ENCODE results near the gene QRICH2.

QRICH2 gene

GRCh38 chr17:76251478-76252039 lies 56.5 kb downstream of the QRICH2 start:
- Histone ChIP-seq H3K4me3 (ENCODE audit: low read length) (no peak overlapping the region), H3K27ac (ENCODE audit: low read length) (no peak overlapping the region), H3K4me1 (ENCODE audit: low read length) (peaks cover 28% of the 10 kb centered on the region), H3K4me2 (ENCODE audit: low read depth, low read length) (no peak overlapping the region), H3K9me2 (replicated peaks; ENCODE audit: insufficient read depth, low read length) (no peaks in the 10 kb centered on the region), H4K20me1 (ENCODE audit: insufficient read depth, low read length) (no peaks in the 10 kb centered on the region), H3K9me3 (replicated peaks; ENCODE audit: insufficient read depth, low read length) (no peaks in the 10 kb centered on the region), H2AFZ (ENCODE audit: low read length) (no peak overlapping the region), H3K36me3 (replicated peaks; ENCODE audit: insufficient read depth, low read length) (no peaks in the 10 kb centered on the region), H3K27me3 (replicated peaks; ENCODE audit: insufficient read depth, low read length) (no peaks in the 10 kb centered on the region), H3K79me2 (ENCODE audit: low read length) (no peaks in the 10 kb centered on the region), H3F3A (ENCODE audit: insufficient read depth, low read length) (peaks cover 17% of the 10 kb centered on the region), H3K9ac (ENCODE audit: low read length) (no peak overlapping the region)
- no peak for DNase-seq
- TF ChIP-seq EZH2phosphoT487 (IDR thresholded peaks at IDR 0.05; ENCODE audit: low read length) (no peak), CTCF (IDR thresholded peaks at IDR 0.05; ENCODE audit: low read length) (no peak), EZH2 (optimal IDR thresholded peaks at IDR 0.05; ENCODE audit: low read depth, low read length) (no peak)

DNA sequence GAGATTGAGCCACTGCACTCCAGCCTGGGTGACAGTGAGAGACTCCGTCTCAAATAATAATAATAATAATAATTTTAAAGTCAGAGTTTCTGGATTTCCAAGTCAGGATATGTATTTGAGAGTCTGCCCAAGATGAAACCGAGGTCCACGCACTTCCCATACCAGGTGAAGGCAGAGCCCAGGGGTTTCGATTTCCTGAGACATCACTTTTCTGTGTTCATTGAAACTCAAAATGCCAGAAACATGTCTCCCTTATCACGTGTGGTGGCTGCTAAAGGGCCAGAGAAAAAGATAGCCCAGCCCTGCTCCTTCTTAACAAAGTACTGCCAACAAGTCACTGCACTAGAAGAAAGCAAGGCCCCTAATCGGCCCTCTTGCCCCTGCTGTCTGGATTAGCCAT lies 57.9 kb downstream of the QRICH2 start:
- Histone ChIP-seq H3K4me1 (ENCODE audit: low read length) (peaks cover 39% of the 10 kb centered on the region), H3K9me2 (replicated peaks; ENCODE audit: insufficient read depth, low read length) (no peaks in the 10 kb centered on the region), H3K4me2 (ENCODE audit: low read depth, low read length) (peak overlapping the region; percentile 69), H3K27me3 (replicated peaks; ENCODE audit: insufficient read depth, low read length) (no peaks in the 10 kb centered on the region), H3K27ac (ENCODE audit: low read length) (peak overlapping the region; percentile 74), H4K20me1 (ENCODE audit: insufficient read depth, low read length) (no peaks in the 10 kb centered on the region), H3K4me3 (ENCODE audit: low read length) (no peak overlapping the region), H3K79me2 (ENCODE audit: low read length) (no peaks in the 10 kb centered on the region), H3K36me3 (replicated peaks; ENCODE audit: insufficient read depth, low read length) (no peaks in the 10 kb centered on the region), H3K9ac (ENCODE audit: low read length) (peak overlapping the region; percentile 32; the same call in 1 of the 2 replicates), H3F3A (ENCODE audit: insufficient read depth, low read length) (peaks cover 28% of the 10 kb centered on the region), H2AFZ (ENCODE audit: low read length) (peak overlapping the region; percentile 68), H3K9me3 (replicated peaks; ENCODE audit: insufficient read depth, low read length) (no peaks in the 10 kb centered on the region)
- TF ChIP-seq EZH2 (optimal IDR thresholded peaks at IDR 0.05; ENCODE audit: low read depth, low read length): no peak
- no peak for TF ChIP-seq EZH2phosphoT487 (IDR thresholded peaks at IDR 0.05; ENCODE audit: low read length)
- TF ChIP-seq CTCF (IDR thresholded peaks at IDR 0.05; ENCODE audit: low read length): no peak
- DNase-seq: peak; percentile 67

DNA sequence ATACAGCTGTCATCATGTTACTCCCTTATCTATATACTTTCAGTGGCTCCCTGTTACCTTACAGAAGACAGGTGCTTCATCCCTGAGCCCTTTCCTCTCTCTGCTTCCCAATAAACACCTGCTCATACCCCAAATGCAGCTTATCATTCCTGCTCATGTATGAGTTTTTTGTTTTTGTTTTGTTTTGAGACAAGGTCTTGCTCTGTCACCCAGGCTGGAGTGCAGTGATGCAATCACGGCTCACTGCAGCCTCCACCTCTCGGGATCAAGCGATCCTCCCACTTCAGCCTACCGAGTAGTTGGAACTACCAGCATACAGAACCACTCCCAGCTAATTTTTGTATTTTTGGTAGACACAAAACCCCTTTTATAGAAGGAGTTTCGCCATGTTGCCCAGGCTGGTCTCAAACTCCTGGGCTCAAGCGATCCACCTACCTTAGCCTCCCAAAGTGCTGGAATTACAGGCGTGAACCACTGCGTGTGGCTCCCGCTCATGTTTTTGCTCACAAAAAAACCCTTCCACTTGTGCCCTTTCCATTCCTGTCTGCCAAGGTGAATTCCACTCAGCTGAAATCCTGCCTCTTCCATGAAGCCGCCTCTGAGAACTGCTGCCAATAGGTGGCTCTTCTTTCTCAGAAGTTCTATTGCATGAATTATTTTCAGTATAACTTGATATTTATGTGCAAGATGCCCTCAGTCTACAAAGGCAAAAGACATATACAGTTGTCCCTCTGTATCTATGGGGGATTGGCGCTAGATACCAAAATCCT lies 59.9 kb downstream of the QRICH2 start:
- Histone ChIP-seq H3K79me2 (ENCODE audit: low read length) (no peaks in the 10 kb centered on the region), H3K9ac (ENCODE audit: low read length) (no peak overlapping the region), H3K9me2 (replicated peaks; ENCODE audit: insufficient read depth, low read length) (no peaks in the 10 kb centered on the region), H3K4me2 (ENCODE audit: low read depth, low read length) (no peak overlapping the region), H3K4me1 (ENCODE audit: low read length) (peaks cover 39% of the 10 kb centered on the region), H3K27ac (ENCODE audit: low read length) (no peak overlapping the region), H3K9me3 (replicated peaks; ENCODE audit: insufficient read depth, low read length) (no peaks in the 10 kb centered on the region), H3K4me3 (ENCODE audit: low read length) (no peak overlapping the region), H2AFZ (ENCODE audit: low read length) (no peak overlapping the region), H3K36me3 (replicated peaks; ENCODE audit: insufficient read depth, low read length) (no peaks in the 10 kb centered on the region), H4K20me1 (ENCODE audit: insufficient read depth, low read length) (no peaks in the 10 kb centered on the region), H3K27me3 (replicated peaks; ENCODE audit: insufficient read depth, low read length) (no peaks in the 10 kb centered on the region), H3F3A (ENCODE audit: insufficient read depth, low read length) (peaks cover 28% of the 10 kb centered on the region)
- TF ChIP-seq EZH2 (optimal IDR thresholded peaks at IDR 0.05; ENCODE audit: low read depth, low read length) (no peak), EZH2phosphoT487 (IDR thresholded peaks at IDR 0.05; ENCODE audit: low read length) (no peak), CTCF (IDR thresholded peaks at IDR 0.05; ENCODE audit: low read length) (no peak)
- DNase-seq: no peak

Measured in MM.1S (cell line).